Fibroblast of pulmonary artery (primary cell): Measurements from ENCODE around the gene CMTM8.
A peak's percentile ranks its signal among the peaks of the same experiment; 100 is the strongest.

Experiments
- DNase-seq: peaks from one replicate; pipeline ENCODE4 v3.0.0-alpha.2; 2010; ENCODE audit warnings: low read depth
- H3K4me3 ChIP-seq: replicated peaks from 2 replicates; pipeline ENCODE4 v1.5.1; 2011; ENCODE audit warnings: low read depth, mild to moderate bottlenecking, control low read depth, low read length, moderate library complexity
- CTCF ChIP-seq: IDR thresholded peaks from 2 replicates; pipeline ENCODE4 v1.5.1; 2011; ENCODE audit warnings: mild to moderate bottlenecking, control low read depth, low read length, inconsistent platforms; ENCODE audit errors: missing control alignments

The CMTM8 gene

GRCh38 chr3:32310918-32311839, 72.7 kb downstream of the CMTM8 start:
- H3K4me3 ChIP-seq, result no peak overlapping the region
- TF ChIP-seq CTCF, result no peak
- no peak for DNase-seq

- TF ChIP-seq CTCF, result no peak
- no peak for DNase-seq
- no peak overlapping the region for H3K4me3 ChIP-seq
Observed at GRCh38 chr3:32312251-32312650, 73.8 kb downstream of the CMTM8 start.

GRCh38 chr3:32313169-32313568, 74.7 kb downstream of the CMTM8 start:
- DNase-seq, result no peak
- H3K4me3 ChIP-seq, result no peak overlapping the region
- TF ChIP-seq CTCF, result no peak

- DNase-seq, result peak; percentile 39
- H3K4me3 ChIP-seq, result no peak overlapping the region
Observed at GRCh38 chr3:32313723-32314473, 75.4 kb downstream of the CMTM8 start.

GRCh38 chr3:32315441-32315840, 77.0 kb downstream of the CMTM8 start:
- no peak for TF ChIP-seq CTCF
- H3K4me3 ChIP-seq, result no peak overlapping the region
- DNase-seq, result no peak

More at GRCh38 chr3:32313723-32314473, 75.4 kb downstream of the CMTM8 start:
- no peak for TF ChIP-seq CTCF

- DNase-seq, result no peak
- no peak for TF ChIP-seq CTCF
- no peak overlapping the region for H3K4me3 ChIP-seq
Observed at GRCh38 chr3:32316319-32316718, 77.8 kb downstream of the CMTM8 start.
